Lung microvascular endothelial cell (primary cell): ENCODE measurements around the gene BAD. TPM values are rescaled to one million over a fixed set of nuclear protein-coding genes. Genes with fewer than 3 reads are reported as not detected.
A peak's percentile ranks its signal among the peaks of the same experiment; 100 is the strongest.
"Not testable (repeated sequence)": the region's sequence is repeated elsewhere in the genome, so short reads cannot be mapped to it uniquely, and the experiment has no call there.

ENCODE experiments used
- DNase-seq, 2 donors: peaks; one replicate each; pipeline versions ENCODE4 v3.0.0 to v3.0.0-alpha.2; 2010; ENCODE audit warnings: low read depth in 2 of 2
- total RNA-seq: library from RNA; depleted of rRNA; stranded (reverse); fragments of >200 nt; gene quantifications from 2 replicates; pipeline ENCODE4 v1.2.1, GENCODE V29; 2014

BAD gene
- total RNA-seq, 1 donor from 2014 or later = 65.9 TPM

DNA sequence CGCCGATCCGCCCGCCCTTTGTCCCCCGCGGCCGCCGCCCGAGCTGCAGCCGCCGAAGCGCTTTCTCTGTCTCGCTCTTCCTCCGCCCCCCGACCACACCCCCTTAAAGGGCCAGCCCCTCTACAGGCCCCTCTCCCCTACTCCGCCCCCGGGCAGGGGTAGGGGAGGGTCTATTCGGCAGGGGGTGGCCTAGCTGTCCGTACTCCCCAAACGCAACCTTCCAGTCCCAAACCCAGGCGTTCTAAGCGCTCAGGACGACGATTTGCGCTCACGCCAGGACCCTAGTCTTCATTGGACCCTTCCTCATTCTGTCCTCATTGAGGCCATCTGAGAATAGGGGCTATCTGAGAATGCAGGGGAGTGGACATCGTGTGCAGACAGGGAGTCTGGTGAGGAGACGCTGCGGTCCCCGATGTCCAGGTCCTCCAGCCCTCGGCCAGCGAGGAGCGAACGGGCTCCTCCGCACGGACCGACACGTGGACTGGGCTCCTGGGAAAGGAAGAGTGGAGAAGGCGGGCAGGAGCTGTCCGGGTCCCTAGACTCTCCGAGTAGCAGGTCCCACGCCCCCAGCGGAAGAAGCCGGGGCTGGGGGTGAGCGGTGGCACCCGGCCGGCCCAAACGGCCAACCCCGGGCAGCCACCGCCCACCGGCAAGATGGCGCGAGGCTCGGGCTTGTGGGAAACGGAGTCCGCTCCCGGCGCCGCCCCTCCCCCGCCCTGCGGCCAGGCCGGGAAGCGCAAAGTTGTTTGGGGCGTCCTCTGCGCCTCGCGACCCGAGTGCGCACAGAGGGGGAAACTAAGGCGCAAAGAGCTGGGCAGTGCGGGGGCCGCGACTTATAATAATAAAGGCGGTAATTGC, 37.4 kb downstream of the BAD start, which contains the start of gene PPP1R14B:
TSS of gene PPP1R14B (minus strand) at position 73 of the 858 bp plus-strand sequence. CDS start 270 bp downstream, outside the sequence.
- DNase-seq = peak; percentile 84 to 88

DNA sequence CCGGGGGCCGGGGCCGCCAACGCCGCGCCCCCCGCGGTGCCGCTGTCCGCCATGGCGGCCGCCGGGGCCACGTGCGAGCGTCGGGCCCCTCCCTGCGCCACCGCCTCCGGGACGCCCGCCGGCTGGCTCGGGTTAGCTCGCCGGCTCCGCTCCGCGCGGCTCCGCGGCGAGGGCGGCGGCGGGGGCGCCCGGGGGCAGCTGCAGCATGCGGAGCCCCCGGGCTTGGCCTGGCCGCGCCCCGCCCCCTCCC, 37.9 kb downstream of the BAD start:
- not testable (repeated sequence) for DNase-seq

DNA sequence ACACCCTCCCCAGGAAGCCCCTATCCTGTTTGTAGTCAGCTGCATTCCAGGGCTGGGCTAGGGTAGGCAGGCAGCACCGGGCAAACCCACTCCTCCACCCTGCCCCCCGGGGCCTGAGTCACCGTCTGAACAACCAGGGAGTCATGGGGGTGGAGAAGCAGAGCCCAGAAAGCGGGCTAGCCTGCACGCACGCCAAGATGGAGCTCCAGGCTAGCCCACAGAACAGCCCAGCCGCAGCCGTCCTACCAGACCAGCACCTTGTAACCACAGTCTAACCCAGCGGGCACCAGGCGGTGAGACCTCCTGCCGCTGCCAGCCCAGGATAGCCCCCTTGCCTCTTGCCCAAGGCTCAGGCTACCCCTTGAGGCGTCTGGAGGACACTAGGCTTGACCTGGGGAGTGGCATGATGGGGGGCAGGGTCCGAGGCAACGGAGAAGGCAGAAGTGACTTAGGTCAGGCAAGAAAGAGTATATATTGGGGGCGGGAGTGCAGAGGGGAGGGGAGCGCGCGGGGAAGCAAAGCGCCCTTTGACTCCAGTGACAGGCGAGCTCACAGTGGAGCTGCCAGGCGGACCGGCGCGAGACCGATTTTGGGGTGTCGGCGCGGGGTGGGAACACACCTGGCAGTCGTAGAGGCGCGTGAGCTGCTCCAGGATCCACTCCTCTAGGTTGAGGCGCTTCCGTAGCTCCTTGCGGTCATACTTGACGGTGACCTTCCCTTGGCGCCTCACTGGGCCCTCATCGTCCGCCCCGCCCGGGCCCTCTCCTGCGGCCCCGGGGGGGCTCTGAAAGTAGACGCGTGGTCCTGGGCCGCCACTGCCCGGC, 38.5 kb downstream of the BAD start:
- peak; percentile 53 to 88 for DNase-seq

DNA sequence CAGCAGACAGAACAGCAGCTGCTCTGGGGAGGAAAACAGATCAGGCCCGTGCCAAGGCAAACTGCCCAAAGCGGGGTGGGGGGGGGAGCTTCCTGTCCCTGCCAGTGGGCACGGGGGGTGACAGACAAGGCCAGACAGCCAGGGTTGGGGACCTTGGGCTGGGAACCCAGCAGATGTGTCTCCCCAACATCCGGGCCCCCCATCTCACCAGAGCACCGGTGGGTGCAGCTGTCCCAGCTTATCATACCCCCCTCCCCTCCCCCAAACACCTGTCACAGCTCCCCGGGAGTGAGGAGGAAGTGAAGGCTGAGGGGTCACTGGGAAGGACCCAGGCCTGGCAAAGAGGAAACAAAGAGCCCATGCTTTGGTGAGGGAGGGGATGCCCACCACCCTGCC, 39.1 kb downstream of the BAD start:
- peak in 1 of 2 donors; percentile 29 for DNase-seq

DNA sequence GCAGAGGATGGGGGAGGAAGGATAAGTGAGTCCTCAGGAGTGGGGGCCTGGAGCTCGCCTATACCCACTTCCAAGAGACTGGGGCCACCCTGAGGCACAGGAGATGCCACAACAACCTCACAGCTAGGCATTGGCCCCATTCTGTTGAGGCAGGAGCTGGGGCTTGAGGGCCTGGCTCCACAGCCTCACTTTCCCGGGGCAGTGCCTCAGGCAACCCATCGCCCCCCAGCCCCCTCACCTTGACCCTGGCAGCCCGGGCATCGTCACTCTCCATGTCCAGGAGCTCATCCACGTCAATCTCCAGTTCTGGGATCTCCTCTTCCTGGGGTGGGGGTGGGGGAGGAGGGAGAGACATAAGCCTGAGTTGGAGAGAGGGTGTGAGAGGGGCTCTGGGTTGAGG, 39.5 kb downstream of the BAD start:
- DNase-seq = no peak

DNA sequence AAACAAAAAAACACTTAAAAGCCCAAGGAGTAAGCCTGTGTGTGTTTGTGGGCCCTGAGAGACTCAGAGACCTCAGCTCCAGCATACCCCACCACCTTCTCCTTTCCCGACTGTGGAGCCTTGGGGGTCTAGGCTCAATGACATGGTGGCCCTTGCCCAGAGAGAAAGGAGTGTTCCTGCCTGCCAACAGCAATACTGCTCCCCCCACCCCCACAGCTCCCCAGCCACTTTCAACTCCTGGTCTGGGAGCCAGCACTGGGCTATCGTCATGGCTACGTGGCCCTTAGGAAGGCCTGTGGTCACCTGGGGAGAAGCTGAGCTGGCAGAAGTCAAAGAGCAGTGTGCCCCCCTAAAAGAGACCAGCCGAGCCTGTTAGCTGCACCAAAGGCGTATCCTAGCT, 40.4 kb downstream of the BAD start:
- DNase-seq = no peak

DNA sequence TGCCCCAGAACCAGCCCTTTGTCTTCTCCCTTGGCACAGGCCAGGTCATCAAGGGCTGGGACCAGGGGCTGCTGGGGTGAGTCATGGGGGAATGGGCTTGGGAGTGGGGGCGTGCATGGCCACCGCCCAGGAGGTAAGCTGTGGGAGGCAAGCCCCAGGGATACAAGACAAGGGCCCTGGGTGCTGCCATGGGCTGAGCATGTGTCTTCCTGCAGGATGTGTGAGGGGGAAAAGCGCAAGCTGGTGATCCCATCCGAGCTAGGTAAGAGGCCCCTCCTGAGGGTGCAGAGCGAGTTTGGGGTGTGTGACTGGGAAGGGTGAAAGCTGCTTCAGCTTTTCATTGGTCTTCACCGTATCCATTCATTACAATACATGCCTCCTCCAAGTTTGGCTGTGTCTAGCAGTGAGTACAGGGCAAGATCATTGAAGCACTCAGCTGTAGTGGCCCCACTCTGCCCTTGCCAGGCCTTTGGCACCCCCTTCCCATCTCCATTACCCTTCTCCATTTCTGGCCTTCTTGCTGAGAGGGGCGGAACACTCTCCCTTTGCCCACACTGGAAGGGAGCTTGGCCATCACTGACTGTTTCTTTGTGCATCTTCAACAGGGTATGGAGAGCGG, 41.1 kb downstream of the BAD start:
- no peak for DNase-seq

DNA sequence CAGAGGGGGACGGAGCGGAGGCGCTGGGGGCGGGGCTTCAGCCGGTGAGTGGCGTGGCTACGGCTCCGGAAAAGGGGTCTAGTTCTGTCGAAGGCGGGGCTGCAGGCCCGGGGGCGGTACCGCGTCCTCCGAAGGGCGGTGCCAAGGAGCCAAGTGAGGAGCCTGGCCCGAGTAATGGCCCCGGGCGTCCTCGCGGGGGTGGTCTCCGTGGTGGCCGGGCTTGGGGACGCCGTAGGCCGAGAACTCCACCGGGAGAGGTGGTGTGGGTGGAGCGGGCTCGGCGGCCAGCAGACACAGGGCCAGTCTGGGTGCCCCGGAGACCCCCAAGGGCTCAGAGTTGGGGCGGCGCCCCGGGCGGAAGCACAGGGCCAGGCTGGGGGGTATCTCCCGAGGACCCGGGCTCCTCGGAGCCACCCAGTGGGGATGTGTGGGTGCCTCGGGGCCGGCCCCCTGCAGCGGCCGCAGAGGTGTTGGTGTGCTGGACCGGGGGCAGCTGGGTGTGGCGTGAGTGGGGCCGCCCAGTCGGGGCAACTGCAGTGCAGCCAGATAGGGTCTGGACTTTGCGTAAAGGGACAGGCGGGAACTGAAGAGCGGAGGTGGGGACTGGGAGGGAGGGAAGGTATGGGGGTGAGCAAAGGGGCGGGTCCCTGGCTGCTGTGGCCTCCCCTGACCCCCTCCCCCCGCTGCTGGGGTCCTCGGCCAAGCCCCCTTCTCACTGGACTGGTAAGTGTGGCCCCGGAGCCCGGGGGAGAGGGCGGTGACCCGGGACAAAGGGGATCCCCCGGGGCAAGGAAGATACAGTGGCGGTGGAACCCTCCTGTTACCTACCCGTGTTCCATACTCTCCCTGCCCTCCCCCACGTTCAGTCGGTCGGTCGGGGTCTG, 42.7 kb downstream of the BAD start:
- DNase-seq = peak; percentile 36 to 73

DNA sequence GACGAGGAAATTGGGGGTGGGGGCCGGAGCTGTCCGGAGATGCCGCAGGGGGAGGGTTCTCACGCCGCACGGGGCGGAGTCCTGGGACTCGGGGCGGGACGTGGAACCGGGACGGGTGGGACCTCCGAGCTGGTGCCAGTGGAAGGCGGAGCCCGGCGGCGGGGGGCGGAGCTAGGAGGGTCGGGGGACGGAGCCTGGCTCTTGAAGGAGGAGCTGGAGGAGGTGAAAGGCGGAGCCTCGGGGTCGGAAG, 43.3 kb downstream of the BAD start:
- peak; percentile 99 to 100 for DNase-seq

DNA sequence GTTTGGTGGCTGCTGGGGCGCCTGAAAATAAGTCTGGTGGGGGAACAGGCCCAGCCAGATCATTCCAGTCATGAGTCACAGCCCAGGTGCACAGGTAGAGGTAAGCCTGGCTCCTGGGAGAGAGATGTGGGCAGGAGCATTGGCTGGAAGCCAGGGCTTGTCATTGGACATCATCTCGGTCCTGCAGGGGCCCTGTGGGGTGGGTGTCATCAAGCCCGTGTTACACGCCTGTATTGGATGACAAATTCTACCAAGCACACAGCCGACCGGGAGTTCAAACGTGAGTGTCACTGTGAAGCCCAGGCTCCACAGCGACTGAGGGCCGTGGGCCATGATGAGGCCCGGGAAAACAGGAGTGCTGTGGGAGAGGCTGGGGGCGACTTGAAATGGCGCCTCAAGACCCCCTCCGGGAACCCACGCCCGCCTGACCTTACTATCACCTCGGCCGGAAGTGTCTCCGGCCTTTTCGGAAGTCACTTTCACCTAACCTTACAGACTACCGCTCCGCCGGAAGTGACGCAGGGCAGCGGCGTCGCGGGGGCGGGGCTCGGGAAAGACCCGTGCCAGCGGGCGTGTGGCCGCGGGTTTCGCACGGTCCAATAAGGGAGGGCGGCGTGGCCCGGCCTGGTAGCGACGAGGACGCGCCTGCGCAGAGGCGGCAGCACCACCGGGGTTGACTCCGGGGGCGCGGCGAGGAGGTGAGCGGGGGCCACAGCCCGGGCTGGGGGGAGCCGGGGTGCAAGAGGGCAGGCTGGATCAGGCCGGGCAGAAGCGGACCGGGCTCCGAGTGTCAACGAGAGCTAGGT, 43.8 kb downstream of the BAD start, which contains the start of gene FKBP2:
TSS of gene FKBP2 (plus strand) at position 661 of the 806 bp plus-strand sequence. CDS start 1,293 bp downstream, outside the sequence.
- DNase-seq = peak; percentile 97 to 98

DNA sequence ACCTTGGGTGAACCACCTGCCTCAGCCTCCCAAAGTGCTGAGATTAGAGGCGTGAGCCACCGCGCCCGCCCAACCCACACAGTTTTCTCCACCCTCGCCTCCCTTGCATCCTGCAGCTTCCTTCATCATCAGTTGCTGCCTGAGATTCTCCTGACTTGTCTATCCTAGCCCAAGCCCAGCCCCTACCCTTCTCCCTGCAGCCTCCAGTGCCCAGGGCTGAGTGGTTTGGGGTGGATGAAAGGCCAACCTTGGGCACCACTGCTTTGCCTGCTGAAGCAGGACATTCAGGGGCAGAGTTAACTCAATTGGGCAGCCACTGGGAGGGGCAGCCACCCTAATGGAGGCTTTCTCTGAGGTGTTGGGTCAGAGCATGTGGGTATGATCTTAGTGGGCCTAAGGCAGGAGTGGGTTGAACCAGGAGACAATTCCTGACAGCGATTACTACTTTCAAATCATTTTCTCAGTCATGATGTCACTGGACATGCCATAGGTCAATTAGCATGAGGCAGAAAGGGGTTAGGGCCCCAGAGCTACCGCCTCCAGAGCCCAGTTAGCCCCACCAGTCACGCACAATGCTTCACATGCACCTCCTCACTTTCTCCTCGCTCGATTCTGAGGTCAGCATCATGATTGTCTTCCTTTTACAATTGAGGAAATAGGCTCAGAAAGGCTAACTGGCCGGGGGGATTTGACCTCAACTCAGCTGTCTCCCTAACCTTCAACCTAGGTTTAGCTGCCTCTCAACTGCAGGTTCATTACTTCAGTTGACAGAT, 44.6 kb downstream of the BAD start:
- no peak for DNase-seq

DNA sequence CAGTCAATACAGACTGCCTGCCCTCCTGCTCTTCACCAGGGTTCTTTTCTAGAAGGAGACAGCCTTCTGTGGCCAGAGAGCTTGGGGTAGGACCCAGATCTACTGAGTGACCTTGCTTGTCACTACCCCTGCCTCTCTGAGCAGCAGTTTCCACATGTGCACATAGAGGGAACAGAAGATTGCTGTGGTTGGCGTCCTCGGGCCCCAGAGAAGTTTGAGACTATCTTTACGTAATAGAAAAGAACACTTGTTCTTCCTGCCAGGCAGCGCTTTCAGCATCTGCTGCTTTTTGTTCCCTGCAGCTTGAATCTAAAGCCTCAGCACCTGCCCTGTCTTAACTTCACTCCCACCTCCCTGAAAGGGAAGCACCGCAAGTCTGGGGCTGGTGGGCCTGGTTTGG, 45.5 kb downstream of the BAD start:
- no peak for DNase-seq

DNA sequence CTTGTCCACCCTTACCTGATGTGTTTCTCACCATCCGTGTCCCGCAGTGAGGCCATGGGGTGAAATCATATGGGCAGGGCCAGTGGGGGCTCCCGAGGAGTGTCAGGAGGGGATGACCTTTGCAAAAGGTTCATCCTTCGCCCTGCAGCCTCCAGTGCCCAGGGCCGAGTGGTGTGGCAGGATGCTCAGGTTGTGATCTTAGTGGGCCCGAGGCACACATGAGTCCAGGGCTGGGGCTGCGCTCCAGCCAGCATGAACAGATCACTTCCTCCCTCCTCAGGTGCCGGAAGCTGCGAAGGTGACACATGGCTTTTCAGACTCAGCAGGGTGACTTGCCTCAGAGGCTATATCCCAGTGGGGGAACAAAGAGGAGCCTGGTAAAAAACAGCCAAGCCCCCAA, 46.4 kb downstream of the BAD start:
- no peak for DNase-seq

DNA sequence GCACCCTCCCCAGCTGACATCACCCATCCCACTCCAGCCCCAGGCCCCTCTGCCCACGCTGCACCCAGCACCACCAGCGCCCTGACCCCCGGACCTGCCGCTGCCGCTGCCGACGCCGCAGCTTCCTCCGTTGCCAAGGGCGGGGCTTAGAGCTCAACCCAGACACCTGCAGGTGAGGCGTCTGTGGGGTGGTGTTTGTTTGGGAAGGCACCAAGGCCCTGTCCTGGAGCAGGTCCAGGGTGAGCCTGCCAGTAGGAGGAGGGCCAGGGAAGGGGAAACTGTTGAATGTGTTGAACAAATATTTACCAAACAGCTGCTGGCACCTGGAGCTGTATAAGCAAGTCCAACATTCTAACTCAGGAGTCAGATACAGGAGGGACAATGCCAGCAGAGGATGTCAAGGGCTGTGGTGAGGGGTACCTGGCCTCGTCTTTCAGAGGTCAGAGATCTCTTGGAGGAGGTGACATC, 46.9 kb downstream of the BAD start:
- peak in 1 of 2 donors; percentile 60 for DNase-seq

DNA sequence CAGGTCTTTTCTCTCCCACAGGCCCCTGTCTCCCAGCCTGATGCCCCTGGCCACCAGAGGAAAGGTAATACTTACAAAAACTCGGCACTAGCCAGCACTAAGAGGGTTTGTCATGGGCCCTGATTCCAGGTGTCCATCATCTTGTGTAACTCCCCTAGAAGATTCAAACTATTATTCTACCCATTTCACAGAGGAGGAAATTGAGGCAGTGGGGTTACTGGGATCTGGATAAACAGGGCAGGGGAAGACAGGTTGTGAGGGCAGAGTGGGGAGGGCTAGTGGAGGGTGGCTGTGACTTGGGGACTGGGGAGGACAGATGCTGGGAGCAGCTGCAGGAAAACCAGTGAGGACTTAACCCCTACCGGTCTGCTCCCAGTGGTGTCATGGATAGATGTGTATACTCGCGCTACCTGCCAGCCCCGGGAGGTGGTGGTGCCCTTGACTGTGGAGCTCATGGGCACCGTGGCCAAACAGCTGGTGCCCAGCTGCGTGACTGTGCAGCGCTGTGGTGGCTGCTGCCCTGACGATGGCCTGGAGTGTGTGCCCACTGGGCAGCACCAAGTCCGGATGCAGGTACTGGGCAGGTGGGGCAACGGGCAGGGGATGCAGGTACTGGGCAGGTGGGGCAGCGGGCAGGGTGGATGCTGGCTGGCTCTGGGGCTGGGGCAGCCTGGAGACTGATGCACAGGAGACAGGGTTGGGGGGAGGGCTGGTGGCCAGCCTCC, 48.9 kb downstream of the BAD start:
- no peak for DNase-seq

DNA sequence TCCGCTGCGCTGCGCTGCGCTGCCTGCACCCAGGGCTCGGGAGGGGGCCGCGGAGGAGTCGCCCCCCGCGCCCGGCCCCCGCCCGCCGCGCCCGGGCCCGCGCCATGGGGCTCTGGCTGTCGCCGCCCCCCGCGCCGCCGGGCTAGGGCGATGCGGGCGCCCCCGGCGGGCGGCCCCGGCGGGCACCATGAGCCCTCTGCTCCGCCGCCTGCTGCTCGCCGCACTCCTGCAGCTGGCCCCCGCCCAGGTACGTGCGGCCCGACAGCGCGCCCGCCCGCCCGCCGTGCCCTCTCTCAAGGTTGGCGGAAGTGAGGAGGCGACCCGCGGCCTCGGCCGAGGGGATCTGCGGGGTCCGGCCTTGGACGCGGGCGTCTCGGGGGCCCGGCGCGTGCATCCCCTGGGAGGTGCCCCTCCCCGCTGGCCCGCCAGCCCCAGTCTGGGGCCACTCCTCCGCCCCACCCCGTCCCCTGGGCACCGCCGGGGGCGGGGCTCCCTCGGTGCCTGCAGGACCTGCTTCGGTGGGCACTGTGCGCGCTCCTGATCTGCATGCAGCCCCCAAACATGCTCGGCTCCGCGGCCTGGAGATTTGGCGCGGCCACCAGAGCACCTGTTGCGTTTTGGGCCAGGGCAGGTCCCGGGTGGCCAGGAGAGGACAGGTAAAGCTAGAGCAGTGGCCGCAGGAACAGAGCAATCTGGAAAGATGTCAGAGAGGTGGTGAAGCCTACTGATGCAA, 49.7 kb downstream of the BAD start:
- peak in 1 of 2 donors; percentile 37 for DNase-seq

DNA sequence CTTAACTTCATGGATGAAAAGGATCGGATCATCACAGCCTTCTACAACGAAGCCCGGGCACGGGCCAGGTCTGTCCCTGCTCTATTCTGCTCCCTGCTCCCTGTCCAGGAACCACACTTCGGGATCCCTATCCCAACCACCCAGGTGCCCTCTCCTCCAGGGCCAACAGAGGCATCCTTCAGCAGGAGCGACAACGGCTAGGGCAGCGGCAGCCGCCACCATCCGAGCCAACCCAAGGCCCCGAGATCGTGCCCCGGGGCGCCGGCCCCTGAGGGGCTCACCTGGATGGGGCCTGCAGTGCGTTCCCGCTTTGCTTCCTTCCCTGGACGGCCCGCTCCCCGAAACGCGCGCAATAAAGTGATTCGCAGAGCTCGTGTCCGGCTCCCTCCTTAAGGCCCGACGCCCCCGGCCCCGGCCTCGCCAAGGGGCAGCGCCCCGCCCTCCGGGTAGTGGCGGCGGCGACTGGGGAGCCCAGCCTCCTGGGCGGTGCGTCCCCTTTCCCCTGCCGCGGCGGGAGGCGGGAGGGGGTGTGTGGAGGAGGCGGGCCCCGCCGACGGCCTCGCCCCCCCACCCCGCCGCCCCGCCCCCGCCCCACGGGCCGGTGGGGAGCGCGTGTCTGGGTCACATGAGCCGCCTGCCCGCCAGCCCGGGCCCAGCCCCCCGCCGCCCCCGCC, 50.4 kb downstream of the BAD start, which contains the start of gene VEGFB:
TSS of gene VEGFB (plus strand) at position 672 of the 674 bp plus-strand sequence. CDS start 250 bp downstream, outside the sequence.
- DNase-seq = peak; percentile 52 to 66

DNA sequence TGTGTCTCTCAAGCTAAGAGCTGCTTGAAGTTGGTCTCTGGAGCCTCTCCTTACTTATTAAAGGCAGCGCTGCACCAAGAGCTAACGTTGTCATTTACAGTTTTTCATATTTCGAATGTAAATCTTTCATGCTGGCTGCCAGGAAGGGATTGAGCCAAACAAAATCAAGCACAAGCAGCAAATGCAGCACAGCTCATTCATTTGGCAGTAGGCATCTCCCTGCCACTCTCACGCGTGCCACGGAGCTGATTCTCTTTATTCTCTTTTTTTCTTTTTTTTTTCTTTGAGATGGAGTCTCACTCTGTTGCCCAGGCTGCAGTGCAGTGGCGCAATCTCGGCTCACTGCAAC, 51.5 kb downstream of the BAD start:
- no peak for DNase-seq
